IMR-90 (cell line): ENCODE measurements around the gene SH3RF3. TPM values are rescaled to one million over a fixed set of nuclear protein-coding genes. Genes with fewer than 3 reads are reported as not detected.

Source experiments
- ATAC-seq: fragments of 200-7000 bp; cut with Tn5 transposase; 2 replicates; pipeline ENCODE4 v1.9.1; 2020; ENCODE audit warnings: low read depth, mild to moderate bottlenecking, moderate library complexity
- BruUV-seq: library from RNA; stranded (reverse); fragments of 400-500 nt; replicated peaks from 2 replicates; lab custom pipeline; 2021; lab: Mats Ljungman, UMichigan
- CTCF ChIA-PET: fragments of 300-600 bp; formaldehyde crosslinking; extraction: SDS; loops from one replicate; lab custom pipeline; 2021; ENCODE audit warnings: antibody characterized with exemption; lab: Yijun Ruan, JAX
- POLR2A ChIA-PET: fragments of 300-600 bp; sonication (Branson Sonifier 250); formaldehyde crosslinking; loops from one replicate; lab custom pipeline; 2022; ENCODE audit warnings: antibody characterized with exemption; ENCODE audit not compliant: unreplicated experiment; lab: Charles Lee
- DNase-seq: peaks from one replicate; pipeline ENCODE4 v3.0.0; 2013
- H2AFZ ChIP-seq: replicated peaks from 2 replicates; pipeline ENCODE3; 2013; ENCODE audit warnings: low read length, mild to moderate bottlenecking; ENCODE audit not compliant: poor library complexity
- H2AK5ac ChIP-seq: 2 replicates; pipeline ENCODE4 v1.6.1; 2013; ENCODE audit warnings: low read depth, low read length, inconsistent platforms
- H2AK9ac ChIP-seq: replicated peaks from 2 replicates; pipeline ENCODE3; 2013; ENCODE audit warnings: mild to moderate bottlenecking, low read depth, low read length, moderate library complexity; ENCODE audit not compliant: poor library complexity
- H2BK120ac ChIP-seq: 2 replicates; pipeline ENCODE4 v1.6.1; 2013; ENCODE audit warnings: low read depth, low read length, inconsistent platforms
- H2BK15ac ChIP-seq: 3 replicates; pipeline ENCODE4 v1.6.1; 2013; ENCODE audit warnings: low read depth, low read length, inconsistent platforms
- H2BK20ac ChIP-seq: 2 replicates; pipeline ENCODE4 v1.6.1; 2013; ENCODE audit warnings: low read depth, mild to moderate bottlenecking, inconsistent platforms, low read length, moderate library complexity
- H2BK5ac ChIP-seq: 2 replicates; pipeline ENCODE4 v1.6.1; 2013; ENCODE audit warnings: mild to moderate bottlenecking, low read depth, low read length, inconsistent platforms; ENCODE audit not compliant: poor library complexity, severe bottlenecking
- H3K14ac ChIP-seq: replicated peaks from 2 replicates; pipeline ENCODE4 v1.6.1; 2013; ENCODE audit warnings: low read depth, low read length, inconsistent platforms
- H3K18ac ChIP-seq: 2 replicates; pipeline ENCODE4 v1.6.1; 2013; ENCODE audit warnings: low read depth, low read length, control low read depth
- H3K23ac ChIP-seq: 2 replicates; pipeline ENCODE4 v1.6.1; 2013; ENCODE audit warnings: low read depth, low read length, inconsistent platforms
- H3K27ac ChIP-seq: 2 replicates; pipeline ENCODE4 v1.5.1; 2013; ENCODE audit warnings: mild to moderate bottlenecking, control low read depth, low read length; ENCODE audit not compliant: insufficient read depth
- H3K27me3 ChIP-seq: 2 replicates; pipeline ENCODE4 v1.6.1; 2013; ENCODE audit warnings: low read length; ENCODE audit not compliant: control insufficient read depth, insufficient read depth
- H3K36me3 ChIP-seq: 2 replicates; pipeline ENCODE4 v1.6.1; 2013; ENCODE audit warnings: low read length, mixed read lengths; ENCODE audit not compliant: control insufficient read depth, insufficient read depth
- H3K4ac ChIP-seq: 2 replicates; pipeline ENCODE4 v1.6.1; 2013; ENCODE audit warnings: low read depth, low read length, inconsistent platforms
- H3K4me1 ChIP-seq: 2 replicates; pipeline ENCODE4 v1.6.1; 2013; ENCODE audit warnings: low read length, mixed read lengths; ENCODE audit not compliant: control insufficient read depth, insufficient read depth
- H3K4me2 ChIP-seq: 2 replicates; pipeline ENCODE4 v1.6.1; 2013; ENCODE audit warnings: low read depth, mild to moderate bottlenecking, control low read depth, low read length, moderate library complexity
- H3K4me3 ChIP-seq: 2 replicates; pipeline ENCODE4 v1.5.1; 2013; ENCODE audit warnings: low read depth, mild to moderate bottlenecking, control low read depth, low read length, moderate library complexity; ENCODE audit not compliant: insufficient read depth
- H3K56ac ChIP-seq: 2 replicates; pipeline ENCODE4 v1.6.1; 2013; ENCODE audit warnings: low read length, inconsistent platforms; ENCODE audit not compliant: insufficient read depth; ENCODE audit errors: extremely low read depth
- H3K79me1 ChIP-seq, 2 experiments: 2 replicates each; pipeline ENCODE4 v1.6.1; 2013; ENCODE audit warnings: low read length in 2 of 2, inconsistent platforms in 1 of 2, low read depth in 1 of 2
- H3K9ac ChIP-seq: 2 replicates; pipeline ENCODE4 v1.6.1; 2013; ENCODE audit warnings: low read depth, low read length, control low read depth
- H3K9me1 ChIP-seq: 2 replicates; pipeline ENCODE4 v1.6.1; 2013; ENCODE audit warnings: low read length, inconsistent platforms; ENCODE audit not compliant: insufficient read depth
- H3K9me3 ChIP-seq: 2 replicates; pipeline ENCODE4 v1.6.1; 2013; ENCODE audit warnings: low read length; ENCODE audit not compliant: control insufficient read depth, insufficient read depth
- H4K20me1 ChIP-seq: 2 replicates; pipeline ENCODE4 v1.6.1; 2013; ENCODE audit warnings: low read length, inconsistent platforms; ENCODE audit not compliant: insufficient read depth
- H4K5ac ChIP-seq: 2 replicates; pipeline ENCODE4 v1.6.1; 2013; ENCODE audit warnings: mild to moderate bottlenecking, low read depth, low read length, control low read depth
- H4K8ac ChIP-seq, 2 experiments: 2 replicates each; pipeline ENCODE4 v1.6.1; 2013; ENCODE audit warnings: low read depth in 2 of 2, low read length in 2 of 2, control low read depth in 1 of 2, inconsistent platforms in 1 of 2
- H4K91ac ChIP-seq: 2 replicates; pipeline ENCODE4 v1.6.1; 2013; ENCODE audit warnings: low read depth, low read length, inconsistent platforms; ENCODE audit not compliant: insufficient read depth
- CEBPB ChIP-seq: IDR thresholded peaks from 2 replicates; pipeline ENCODE4 v1.6.1; 2012; ENCODE audit warnings: low read depth, low read length, improper control_type of control experiment
- ELK1 ChIP-seq: fragments of 150-350 bp; IDR thresholded peaks from 2 replicates; pipeline ENCODE4 v1.6.1; 2016; ENCODE audit warnings: low read depth, mild to moderate bottlenecking, low read length, moderate library complexity, borderline replicate concordance
- MAFK ChIP-seq: IDR thresholded peaks from 2 replicates; pipeline ENCODE4 v1.6.1; 2012; ENCODE audit warnings: low read depth, low read length, improper control_type of control experiment
- MXI1 ChIP-seq: IDR thresholded peaks from 2 replicates; pipeline ENCODE4 v1.6.1; 2012; ENCODE audit warnings: low read depth, mild to moderate bottlenecking, low read length, moderate library complexity, borderline replicate concordance
- NFE2L2 ChIP-seq: fragments of 150-350 bp; IDR thresholded peaks from 2 replicates; pipeline ENCODE4 v1.6.1; 2016; ENCODE audit warnings: low read depth, mild to moderate bottlenecking, low read length
- POLR2A ChIP-seq: IDR thresholded peaks from 2 replicates; pipeline ENCODE4 v1.6.1; 2012; ENCODE audit warnings: mild to moderate bottlenecking, low read depth, low read length
- RAD21 ChIP-seq: IDR thresholded peaks from 2 replicates; pipeline ENCODE4 v1.6.1; 2012; ENCODE audit warnings: low read length, improper control_type of control experiment
- RCOR1 ChIP-seq: IDR thresholded peaks from 2 replicates; pipeline ENCODE4 v1.6.1; 2012; ENCODE audit warnings: mild to moderate bottlenecking, low read length, improper control_type of control experiment; ENCODE audit not compliant: insufficient replicate concordance
- WGBS, 2 experiments: methylation state at CpG; one replicate each; pipeline versions ENCODE4 v1.1.5 to v1.1.7; 2013; ENCODE audit warnings: missing lambda C conversion rate in 2 of 2; ENCODE audit not compliant: insufficient read length in 1 of 2; ENCODE audit errors: extremely low coverage in 2 of 2; 5-methylcytosine and 5-hydroxymethylcytosine counted together
- dilution Hi-C: fragments of 300-500 bp; cut with HindIII; formaldehyde crosslinking; loops from one replicate; pipeline ENCODE4 v1.14.3; 2018; ENCODE audit warnings: low sequenced_read_pairs; ENCODE audit not compliant: unreplicated experiment
- in situ Hi-C: fragments of 300-500 bp; cut with MboI; formaldehyde crosslinking; loops from 3 replicates; pipeline ENCODE4 v1.14.3; 2019; ENCODE audit warnings: low sequenced_read_pairs, inconsistent platforms, mixed read lengths
- intact Hi-C: fragments of 100-400 bp; cut with micrococcal nuclease; formaldehyde crosslinking; loops from 2 replicates; pipeline ENCODE4 v1.10.0; 2022
- polyA plus RNA-seq, 3 experiments: library from polyadenylated mRNA; depleted of rRNA; stranded (reverse); fragments of >200 nt; gene quantifications; 2 replicates each; pipeline ENCODE4 v1.2.3, GENCODE V29; 2012; ENCODE audit warnings: low replicate concordance in 1 of 3
- total RNA-seq: library from RNA; depleted of rRNA; stranded (reverse); fragments of >200 nt; gene quantifications from 2 replicates; pipeline ENCODE4 v1.2.3, GENCODE V29; 2012

Gene SH3RF3
- total and polyA plus RNA-seq, 2 of the 4 experiments (the other 2 are of a cell fraction) = 3.4 to 5.3 TPM

- TF ChIP-seq RAD21 = no peak
Observed at GRCh38 chr2:109341355-109342255, 212.6 kb downstream of the SH3RF3 start (continued).

GRCh38 chr2:109342256-109342850 lies 213.3 kb downstream of the SH3RF3 start:
- peak overlapping the region; percentile 18 for H2AK9ac ChIP-seq
- WGBS, 2 experiments = 93% methylated on average over 6 of the region's 18 CpGs; no CpG with 5 or more reads in 1 of the 2 experiments
- no peak overlapping the region for H3K4me2 ChIP-seq
- H3K4me3 ChIP-seq = no peak overlapping the region
- CTCF ChIA-PET = no interaction called here
- in situ Hi-C loops = loop anchor here (25.0 kb wide), 1 partner anchor 205 kb away; the partner anchor contains the start of gene SH3RF3
- no peak overlapping the region for H3K18ac ChIP-seq
- H2BK20ac ChIP-seq = no peak overlapping the region
- no peak overlapping the region for H2BK15ac ChIP-seq
- POLR2A ChIA-PET = no interaction called here
- BruUV-seq = no TSS peak
- peaks cover 56 to 99% of the 10 kb centered on the region in 2 experiments for H3K79me1 ChIP-seq
- no peak overlapping the region for H3K27ac ChIP-seq
- H3K9me1 ChIP-seq = peaks cover 39% of the 10 kb centered on the region
- no peak overlapping the region; the same call in none of the 2 replicates for H2AK5ac ChIP-seq
- no peak overlapping the region for H2BK5ac ChIP-seq
- H3K9ac ChIP-seq = no peak overlapping the region
- no peak overlapping the region for H4K8ac ChIP-seq
- H4K5ac ChIP-seq = no peak overlapping the region
- no peak for TF ChIP-seq MAFK
- no peak for TF ChIP-seq CEBPB
- TF ChIP-seq MXI1 = no peak
- TF ChIP-seq ELK1 = no peak
- no peak for TF ChIP-seq POLR2A
- TF ChIP-seq RCOR1 = no peak
- no peak for TF ChIP-seq NFE2L2
- H2AFZ ChIP-seq = no peak overlapping the region
- H4K20me1 ChIP-seq = peaks cover 33% of the 10 kb centered on the region; the same call in 1 of the 2 replicates
- dilution Hi-C loops = no loop called here
- intact Hi-C loops = no loop called here
- peak overlapping the region; percentile 59; the same call in 1 of the 2 replicates for H3K4ac ChIP-seq
- H3K27me3 ChIP-seq = no peaks in the 10 kb centered on the region
- no peaks in the 10 kb centered on the region for H3K9me3 ChIP-seq
- H3K14ac ChIP-seq = no peak overlapping the region
- H3K36me3 ChIP-seq = no peaks in the 10 kb centered on the region
- no peak for DNase-seq
- no peak overlapping the region for H3K23ac ChIP-seq
- H2BK120ac ChIP-seq = no peak overlapping the region
- H3K56ac ChIP-seq = no peak overlapping the region
- no peak for ATAC-seq
- H3K4me1 ChIP-seq = peaks cover 14% of the 10 kb centered on the region
- H4K91ac ChIP-seq = no peak overlapping the region
